ENCODE results near the gene GNG7.
"Not testable (repeated sequence)": the region's sequence is repeated elsewhere in the genome, so short reads cannot be mapped to it uniquely, and the experiment has no call there.

DNA sequence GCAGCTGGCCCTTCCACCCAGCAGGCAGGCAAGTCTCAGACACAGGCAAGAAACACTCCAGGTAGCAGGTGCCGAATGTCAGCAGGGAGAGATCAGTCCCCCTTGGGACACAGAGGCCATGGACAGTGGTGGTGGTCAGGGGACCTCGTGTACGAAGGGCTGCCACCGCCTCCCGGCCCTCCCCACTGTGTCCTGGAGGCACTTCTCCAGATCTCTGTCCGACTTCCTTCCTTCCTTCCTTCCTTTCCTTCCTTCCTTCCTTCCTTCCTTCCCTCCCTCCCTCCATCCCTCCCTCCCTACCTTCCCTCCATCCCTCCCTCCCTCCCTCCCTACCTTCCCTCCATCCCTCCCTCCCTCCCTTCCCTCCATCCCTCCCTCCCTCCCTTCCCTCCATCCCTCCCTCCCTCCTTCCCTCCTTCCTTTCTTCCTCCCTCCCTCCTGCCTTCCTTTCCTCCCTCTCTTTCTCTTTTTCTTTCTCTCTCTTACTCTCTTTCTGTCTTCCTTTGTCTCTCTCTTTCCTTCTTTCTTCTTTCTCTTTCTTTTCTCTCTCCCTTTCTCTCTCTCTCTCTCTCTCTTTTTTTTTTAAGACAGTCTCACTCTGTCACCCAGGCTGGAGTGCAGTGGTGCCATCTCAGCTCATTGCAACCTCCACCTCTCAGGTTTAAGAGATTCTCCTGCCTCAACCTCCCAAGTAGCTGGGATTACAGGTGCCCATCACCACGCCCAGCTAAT, 51.3 kb downstream of the GNG7 start:
- not testable (repeated sequence) for TF ChIP-seq POLR2A (IDR thresholded peaks at IDR 0.05)
- TF ChIP-seq, protein P1, sequence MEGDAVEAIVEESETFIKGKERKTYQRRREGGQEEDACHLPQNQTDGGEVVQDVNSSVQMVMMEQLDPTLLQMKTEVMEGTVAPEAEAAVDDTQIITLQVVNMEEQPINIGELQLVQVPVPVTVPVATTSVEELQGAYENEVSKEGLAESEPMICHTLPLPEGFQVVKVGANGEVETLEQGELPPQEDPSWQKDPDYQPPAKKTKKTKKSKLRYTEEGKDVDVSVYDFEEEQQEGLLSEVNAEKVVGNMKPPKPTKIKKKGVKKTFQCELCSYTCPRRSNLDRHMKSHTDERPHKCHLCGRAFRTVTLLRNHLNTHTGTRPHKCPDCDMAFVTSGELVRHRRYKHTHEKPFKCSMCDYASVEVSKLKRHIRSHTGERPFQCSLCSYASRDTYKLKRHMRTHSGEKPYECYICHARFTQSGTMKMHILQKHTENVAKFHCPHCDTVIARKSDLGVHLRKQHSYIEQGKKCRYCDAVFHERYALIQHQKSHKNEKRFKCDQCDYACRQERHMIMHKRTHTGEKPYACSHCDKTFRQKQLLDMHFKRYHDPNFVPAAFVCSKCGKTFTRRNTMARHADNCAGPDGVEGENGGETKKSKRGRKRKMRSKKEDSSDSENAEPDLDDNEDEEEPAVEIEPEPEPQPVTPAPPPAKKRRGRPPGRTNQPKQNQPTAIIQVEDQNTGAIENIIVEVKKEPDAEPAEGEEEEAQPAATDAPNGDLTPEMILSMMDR (IDR thresholded peaks at IDR 0.05), result not testable (repeated sequence)
